Measurements from ENCODE around the gene AGTPBP1. TPM values are rescaled to one million over a fixed set of nuclear protein-coding genes. Genes with fewer than 3 reads are reported as not detected.
"Not testable (repeated sequence)": the region's sequence is repeated elsewhere in the genome, so short reads cannot be mapped to it uniquely, and the experiment has no call there.

AGTPBP1 gene
- 15.5 and 21.0 TPM in 2 replicates for total RNA-seq

GRCh38 chr9:85741875-85742596, at the start of gene AGTPBP1:
Gene AGTPBP1 (minus strand): TSS chr9:85741954. CDS start chr9:85712533, 29,421 bp downstream.
- DNase-seq (ENCODE audit: low read depth): no peak
- H3K4me3 ChIP-seq (ENCODE audit: low read depth, low read length): peak within 1 kb of the TSS; percentile 81
- TF ChIP-seq CTCF (conservative IDR thresholded peaks at IDR 0.05; ENCODE audit: low read depth, low read length): peak; percentile 9

GRCh38 chr9:85786116-85786515, 44.4 kb upstream of the AGTPBP1 start:
- not testable (repeated sequence) for DNase-seq (ENCODE audit: low read depth); H3K4me3 ChIP-seq (ENCODE audit: low read depth, low read length)

- DNase-seq (ENCODE audit: low read depth); H3K4me3 ChIP-seq (ENCODE audit: low read depth, low read length): not testable (repeated sequence)
Measured at GRCh38 chr9:85773844-85774243, 32.1 kb upstream of the AGTPBP1 start.

GRCh38 chr9:85761802-85762201, 20.0 kb upstream of the AGTPBP1 start:
- H3K4me3 ChIP-seq (ENCODE audit: low read depth, low read length); DNase-seq (ENCODE audit: low read depth): not testable (repeated sequence)

- not testable (repeated sequence) for H3K4me3 ChIP-seq (ENCODE audit: low read depth, low read length); DNase-seq (ENCODE audit: low read depth)
Measured at GRCh38 chr9:85757716-85758115, 16.0 kb upstream of the AGTPBP1 start.

- H3K4me3 ChIP-seq (ENCODE audit: low read depth, low read length); DNase-seq (ENCODE audit: low read depth): not testable (repeated sequence)
Measured at GRCh38 chr9:85756216-85756615, 14.5 kb upstream of the AGTPBP1 start.

GRCh38 chr9:85746309-85746708, 4.6 kb upstream of the AGTPBP1 start:
- TF ChIP-seq CTCF (conservative IDR thresholded peaks at IDR 0.05; ENCODE audit: low read depth, low read length): no peak
- DNase-seq (ENCODE audit: low read depth): no peak
- H3K4me3 ChIP-seq (ENCODE audit: low read depth, low read length): no peak overlapping the region

GRCh38 chr9:85745203-85745602, 3.4 kb upstream of the AGTPBP1 start:
- no peak overlapping the region for H3K4me3 ChIP-seq (ENCODE audit: low read depth, low read length)
- TF ChIP-seq CTCF (conservative IDR thresholded peaks at IDR 0.05; ENCODE audit: low read depth, low read length): no peak
- DNase-seq (ENCODE audit: low read depth): no peak

- DNase-seq (ENCODE audit: low read depth): no peak
- no peak for TF ChIP-seq CTCF (conservative IDR thresholded peaks at IDR 0.05; ENCODE audit: low read depth, low read length)
- H3K4me3 ChIP-seq (ENCODE audit: low read depth, low read length): no peak overlapping the region
Measured at GRCh38 chr9:85744480-85744879, 2.7 kb upstream of the AGTPBP1 start.

Data from epithelial cell of proximal tubule (primary cell).